ENCODE measurements around the gene SPATA25. TPM values are rescaled to one million over a fixed set of nuclear protein-coding genes. Genes with fewer than 3 reads are reported as not detected.

The SPATA25 gene
- total and polyA plus RNA-seq, 2 experiments from 2014 or later: 0.41 to 5.6 TPM

DNA sequence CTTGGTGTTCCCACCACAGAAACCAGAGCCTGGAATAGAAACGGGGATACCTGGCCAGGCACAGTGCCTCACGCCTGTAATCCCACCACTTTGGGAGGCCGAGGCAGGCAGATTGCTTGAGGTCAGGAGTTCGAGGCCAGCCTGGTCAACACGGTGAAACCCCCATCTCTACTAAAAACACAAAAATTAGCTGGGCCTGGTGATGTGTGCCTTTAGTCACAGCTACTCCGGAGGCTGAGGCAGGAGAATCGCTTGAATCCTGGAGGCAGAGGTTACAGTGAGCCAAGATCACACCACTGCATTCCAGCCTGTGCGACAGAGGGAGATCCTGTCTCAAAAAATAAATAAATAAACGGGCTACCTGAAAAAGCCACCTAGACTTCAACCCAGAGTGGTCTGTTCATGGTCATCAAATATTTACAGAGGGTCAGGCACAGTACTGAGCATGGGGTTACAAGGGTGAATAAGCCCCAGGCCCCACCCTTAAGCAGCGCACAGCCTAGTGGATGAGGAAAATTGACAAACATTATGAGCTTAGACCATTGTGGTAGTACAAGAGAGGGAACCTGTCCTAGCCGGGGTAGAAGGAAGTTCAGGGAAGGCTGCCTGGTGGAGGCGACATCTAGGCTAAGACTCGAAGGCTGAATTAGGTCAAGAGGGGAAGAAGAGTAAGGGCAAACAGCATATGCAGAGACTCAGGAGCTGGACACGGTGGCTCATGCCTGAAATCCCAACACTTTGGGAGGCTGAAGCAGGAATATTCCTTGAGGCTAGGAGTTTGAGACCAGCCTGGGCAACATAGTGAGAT is 39.9 kb upstream of the SPATA25 start:
- Histone ChIP-seq H3K4me1 (ENCODE audit: insufficient read depth) (peaks cover 18% of the 10 kb centered on the region), H3K27me3 (no peaks in the 10 kb centered on the region), H3K79me2 (peaks cover under 1% of the 10 kb centered on the region), H3K36me3 (replicated peaks; ENCODE audit: insufficient read depth, low read depth) (no peaks in the 10 kb centered on the region), H2AFZ (no peak overlapping the region), H4K20me1 (ENCODE audit: insufficient read depth, poor library complexity, severe bottlenecking) (no peaks in the 10 kb centered on the region), H3K4me2 (no peak overlapping the region), H3K9me3 (ENCODE audit: low read depth) (no peaks in the 10 kb centered on the region), H3K27ac (peak overlapping the region; percentile 84), H3K9me2 (replicated peaks; ENCODE audit: insufficient read depth) (no peaks in the 10 kb centered on the region), H3K4me3 (no peak overlapping the region)
- 73% methylated on average over 14 of the region's 14 CpGs for WGBS (ENCODE audit: low lambda C conversion rate, missing lambda C conversion rate)
- no peak for DNase-seq (ENCODE audit: low spot score)
- TF ChIP-seq EZH2phosphoT487 (IDR thresholded peaks at IDR 0.05; ENCODE audit: low read depth, severe bottlenecking, unreplicated experiment) (no peak), EZH2 (IDR thresholded peaks at IDR 0.05; ENCODE audit: borderline replicate concordance) (no peak)
- TF ChIP-seq, protein P1, sequence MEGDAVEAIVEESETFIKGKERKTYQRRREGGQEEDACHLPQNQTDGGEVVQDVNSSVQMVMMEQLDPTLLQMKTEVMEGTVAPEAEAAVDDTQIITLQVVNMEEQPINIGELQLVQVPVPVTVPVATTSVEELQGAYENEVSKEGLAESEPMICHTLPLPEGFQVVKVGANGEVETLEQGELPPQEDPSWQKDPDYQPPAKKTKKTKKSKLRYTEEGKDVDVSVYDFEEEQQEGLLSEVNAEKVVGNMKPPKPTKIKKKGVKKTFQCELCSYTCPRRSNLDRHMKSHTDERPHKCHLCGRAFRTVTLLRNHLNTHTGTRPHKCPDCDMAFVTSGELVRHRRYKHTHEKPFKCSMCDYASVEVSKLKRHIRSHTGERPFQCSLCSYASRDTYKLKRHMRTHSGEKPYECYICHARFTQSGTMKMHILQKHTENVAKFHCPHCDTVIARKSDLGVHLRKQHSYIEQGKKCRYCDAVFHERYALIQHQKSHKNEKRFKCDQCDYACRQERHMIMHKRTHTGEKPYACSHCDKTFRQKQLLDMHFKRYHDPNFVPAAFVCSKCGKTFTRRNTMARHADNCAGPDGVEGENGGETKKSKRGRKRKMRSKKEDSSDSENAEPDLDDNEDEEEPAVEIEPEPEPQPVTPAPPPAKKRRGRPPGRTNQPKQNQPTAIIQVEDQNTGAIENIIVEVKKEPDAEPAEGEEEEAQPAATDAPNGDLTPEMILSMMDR (IDR thresholded peaks at IDR 0.05; ENCODE audit: poor library complexity): no peak

- no peak overlapping the region for H3K4me3 ChIP-seq
- H3K9me3 ChIP-seq (ENCODE audit: low read depth): no peaks in the 10 kb centered on the region
- no peaks in the 10 kb centered on the region for H3K9me2 ChIP-seq (replicated peaks; ENCODE audit: insufficient read depth)
- DNase-seq (ENCODE audit: low spot score): no peak
- no peaks in the 10 kb centered on the region for H3K36me3 ChIP-seq (replicated peaks; ENCODE audit: insufficient read depth, low read depth)
- H3K79me2 ChIP-seq: no peaks in the 10 kb centered on the region
- peaks cover 24% of the 10 kb centered on the region for H3K4me1 ChIP-seq (ENCODE audit: insufficient read depth)
- TF ChIP-seq, protein P1 (IDR thresholded peaks at IDR 0.05; ENCODE audit: poor library complexity): no peak
- TF ChIP-seq EZH2 (IDR thresholded peaks at IDR 0.05; ENCODE audit: borderline replicate concordance): no peak
- TF ChIP-seq EZH2phosphoT487 (IDR thresholded peaks at IDR 0.05; ENCODE audit: low read depth, severe bottlenecking, unreplicated experiment): no peak
- H4K20me1 ChIP-seq (ENCODE audit: insufficient read depth, poor library complexity, severe bottlenecking): no peaks in the 10 kb centered on the region
- 94% methylated on average over 2 of the region's 2 CpGs for WGBS (ENCODE audit: low lambda C conversion rate, missing lambda C conversion rate)
- no peak overlapping the region for H3K4me2 ChIP-seq
- no peaks in the 10 kb centered on the region for H3K27me3 ChIP-seq
- H2AFZ ChIP-seq: no peak overlapping the region
- H3K27ac ChIP-seq: peak overlapping the region; percentile 84
These were observed 39.3 kb upstream of the SPATA25 start for GRCh38 chr20:45926731-45927070.

DNA sequence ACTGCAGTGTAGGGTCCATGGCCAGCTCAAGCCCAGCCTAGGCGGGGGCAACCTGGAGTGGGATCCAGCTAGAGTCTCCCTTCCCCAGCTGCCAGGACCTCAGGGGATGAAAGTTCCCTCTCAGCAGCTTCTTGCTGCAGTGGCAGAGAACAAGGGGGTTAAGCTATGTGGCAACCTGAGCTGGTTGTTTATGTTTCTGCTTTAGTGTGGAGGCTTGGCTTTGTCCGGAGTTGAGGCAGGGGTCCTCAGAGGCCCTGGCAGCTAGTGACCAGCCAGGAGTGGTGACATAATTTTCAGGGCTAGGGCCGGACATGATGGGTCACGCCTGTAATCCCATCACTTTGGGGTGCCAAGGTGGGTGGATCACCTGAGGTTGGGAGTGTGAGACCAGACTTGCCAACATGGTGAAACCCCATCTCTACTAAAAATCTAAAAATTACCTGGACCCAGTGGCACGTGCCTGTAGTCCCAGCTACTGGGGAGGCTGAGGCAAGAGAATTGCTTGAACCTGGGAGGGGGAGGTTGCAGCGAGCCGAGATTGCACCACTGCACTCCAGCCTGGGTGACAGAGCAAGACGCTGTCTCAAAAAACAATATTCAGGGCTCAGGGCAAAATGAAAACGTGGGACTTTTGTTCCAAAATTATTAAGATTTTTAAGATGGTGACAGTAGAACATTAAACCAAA is 38.5 kb upstream of the SPATA25 start:
- Histone ChIP-seq H3K36me3 (replicated peaks; ENCODE audit: insufficient read depth, low read depth) (no peaks in the 10 kb centered on the region), H3K27me3 (no peaks in the 10 kb centered on the region), H3K9me2 (replicated peaks; ENCODE audit: insufficient read depth) (no peaks in the 10 kb centered on the region), H3K79me2 (no peaks in the 10 kb centered on the region), H3K9me3 (ENCODE audit: low read depth) (no peaks in the 10 kb centered on the region), H4K20me1 (ENCODE audit: insufficient read depth, poor library complexity, severe bottlenecking) (no peaks in the 10 kb centered on the region), H3K4me3 (no peak overlapping the region), H3K4me2 (no peak overlapping the region), H2AFZ (no peak overlapping the region), H3K4me1 (ENCODE audit: insufficient read depth) (peaks cover 27% of the 10 kb centered on the region), H3K27ac (peak overlapping the region; percentile 72)
- TF ChIP-seq, protein P1 (IDR thresholded peaks at IDR 0.05; ENCODE audit: poor library complexity): no peak
- TF ChIP-seq EZH2phosphoT487 (IDR thresholded peaks at IDR 0.05; ENCODE audit: low read depth, severe bottlenecking, unreplicated experiment): no peak
- no peak for TF ChIP-seq EZH2 (IDR thresholded peaks at IDR 0.05; ENCODE audit: borderline replicate concordance)
- 72% methylated on average over 9 of the region's 9 CpGs for WGBS (ENCODE audit: low lambda C conversion rate, missing lambda C conversion rate)
- no peak for DNase-seq (ENCODE audit: low spot score)
